HG03354 (cell line): ENCODE results near the gene PLCG2.
A peak's percentile ranks its signal among the peaks of the same experiment; 100 is the strongest.

Experiments
- ATAC-seq: cut with Tn5 transposase; IDR thresholded peaks from one replicate; pipeline ENCODE4 v1.9.1; 2021; ENCODE audit warnings: mild to moderate bottlenecking; ENCODE audit not compliant: unreplicated experiment, poor library complexity, severe bottlenecking

PLCG2 gene

GRCh38 chr16:81809567-81809966, 30.5 kb downstream of the PLCG2 start:
- ATAC-seq, result no peak

- ATAC-seq, result peak; percentile 41
These were observed 31.3 kb downstream of the PLCG2 start for GRCh38 chr16:81810361-81810760.

GRCh38 chr16:81810894-81811538, 31.9 kb downstream of the PLCG2 start:
- ATAC-seq, result peak; percentile 42

- no peak for ATAC-seq
These were observed 34.6 kb downstream of the PLCG2 start for GRCh38 chr16:81813648-81814047.

GRCh38 chr16:81814751-81815428, 35.8 kb downstream of the PLCG2 start:
- no peak for ATAC-seq

- no peak for ATAC-seq
These were observed 36.3 kb downstream of the PLCG2 start for GRCh38 chr16:81815429-81815766.

GRCh38 chr16:81816351-81816750, 37.3 kb downstream of the PLCG2 start:
- ATAC-seq, result no peak

GRCh38 chr16:81816793-81817210, 37.7 kb downstream of the PLCG2 start:
- ATAC-seq, result peak; percentile 27

- ATAC-seq, result peak; percentile 37
These were observed 38.2 kb downstream of the PLCG2 start for GRCh38 chr16:81817296-81817695.

GRCh38 chr16:81817789-81818567, 38.9 kb downstream of the PLCG2 start:
- peak; percentile 49 for ATAC-seq

GRCh38 chr16:81818568-81818896, 39.4 kb downstream of the PLCG2 start:
- ATAC-seq, result no peak

GRCh38 chr16:81818905-81819304, 39.8 kb downstream of the PLCG2 start:
- no peak for ATAC-seq

GRCh38 chr16:81821436-81822128, 42.5 kb downstream of the PLCG2 start:
- peak; percentile 57 for ATAC-seq

- peak; percentile 66 for ATAC-seq
These were observed 44.0 kb downstream of the PLCG2 start for GRCh38 chr16:81823111-81823510.

GRCh38 chr16:81823734-81824133, 44.6 kb downstream of the PLCG2 start:
- no peak for ATAC-seq

- ATAC-seq, result no peak
These were observed 47.4 kb downstream of the PLCG2 start for GRCh38 chr16:81826523-81826922.

- peak; percentile 12 for ATAC-seq
These were observed 51.9 kb downstream of the PLCG2 start for GRCh38 chr16:81830845-81831540.

- ATAC-seq, result peak; percentile 87
These were observed 52.6 kb downstream of the PLCG2 start for GRCh38 chr16:81831722-81832126.

GRCh38 chr16:81832801-81833547, 53.9 kb downstream of the PLCG2 start:
- no peak for ATAC-seq
